Body of pancreas (tissue), 4 donors: ENCODE results near the gene TC2N. TPM values are rescaled to one million over a fixed set of nuclear protein-coding genes. Genes with fewer than 3 reads are reported as not detected.

Experiments used
- ATAC-seq: fragments of 150-250 bp; one replicate; pipeline ENCODE4 v1.9.1; 2016
- DNase-seq, 4 donors: peaks; one replicate each; pipeline ENCODE4 v3.0.0-alpha.2; 2019
- H3K27ac ChIP-seq, 4 donors: fragments of 200-600 bp; sonication (generic); 1 replicate in 3 of 4; 2 replicates in 1 of 4; pipeline versions ENCODE4 v1.5.1 to v1.6.1; 2016 to 2019; ENCODE audit warnings: mild to moderate bottlenecking in 1 of 4, mixed read lengths in 1 of 4, moderate library complexity in 1 of 4
- H3K27me3 ChIP-seq, 2 donors: fragments of 200-600 bp; sonication (generic); one replicate each; pipeline ENCODE4 v1.6.0; 2016; ENCODE audit warnings: mild to moderate bottlenecking in 1 of 2
- H3K36me3 ChIP-seq, 2 donors: fragments of 200-600 bp; sonication (generic); replicated peaks in 1 of 2; 2 replicates each; pipeline ENCODE4 v1.5.1; 2016; ENCODE audit warnings: low read depth in 2 of 2; ENCODE audit not compliant: insufficient read depth in 1 of 2
- H3K4me1 ChIP-seq: fragments of 200-600 bp; sonication (generic); one replicate; pipeline ENCODE4 v1.6.0; 2016
- H3K4me3 ChIP-seq, 2 donors: fragments of 200-600 bp; sonication (generic); 1 replicate in 1 of 2; 2 replicates in 1 of 2; pipeline ENCODE4 v1.5.1; 2016 to 2019
- H3K9me3 ChIP-seq, 3 donors: fragments of 200-600 bp; sonication (generic); 1 replicate in 2 of 3; 2 replicates in 1 of 3; pipeline ENCODE4 v1.5.1; 2016
- POLR2A ChIP-seq, 3 donors: fragments of 450-650 bp; IDR thresholded peaks; one replicate each; pipeline ENCODE4 v1.6.1; 2016; ENCODE audit warnings: antibody characterized with exemption in 3 of 3, mild to moderate bottlenecking in 2 of 3
- WGBS, 2 donors: methylation state at CpG; one replicate each; pipeline ENCODE4 v1.1.5; 2017; 5-methylcytosine and 5-hydroxymethylcytosine counted together
- intact Hi-C: fragments of 100-400 bp; cut with DNase I; formaldehyde crosslinking; loops from one replicate; pipeline ENCODE4 v1.15.1; 2023
- total RNA-seq, 2 donors: library from RNA; depleted of rRNA; stranded (reverse); fragments of >200 nt; gene quantifications; one replicate each; pipeline ENCODE4 v1.1.0, GENCODE V29; 2016
- TF ChIP-seq, protein P1 (sequence below), 7 experiments: fragments of 450-650 bp in 4 of 7; fragments of 200-600 bp in 3 of 7; sonication (generic) in 3 of 7; IDR thresholded peaks; one replicate each; pipeline ENCODE4 v1.5.1; 2016 to 2019; ENCODE audit warnings: antibody characterized with exemption in 7 of 7

The TC2N gene
- total RNA-seq, 2 donors from 2014 or later = 105 to 168 TPM

DNA sequence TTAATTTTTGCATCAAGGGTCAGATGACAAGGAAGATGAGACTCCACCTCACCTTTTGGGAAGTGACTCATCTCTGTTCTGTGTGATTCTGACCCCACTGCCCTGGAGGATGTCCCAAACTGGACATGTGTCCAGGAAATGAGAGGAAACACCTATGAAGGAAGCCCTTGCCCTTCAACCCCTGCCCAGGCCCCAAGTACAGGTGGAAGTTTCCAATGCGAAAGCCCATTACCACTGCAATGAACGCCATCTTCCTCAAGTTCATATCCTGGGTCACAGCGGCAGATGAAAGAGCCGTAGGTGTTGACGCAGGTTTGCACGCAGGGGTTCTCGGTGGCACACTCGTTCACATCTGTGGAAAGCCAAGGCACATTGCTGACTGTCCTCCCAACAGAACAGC, 19.6 kb upstream of the TC2N start:
- Histone ChIP-seq H3K27me3 (no peaks in the 10 kb centered on the region), H3K4me3 (no peak overlapping the region), H3K9me3 (no peaks in the 10 kb centered on the region), H3K27ac (no peak overlapping the region), H3K36me3 (no peaks in the 10 kb centered on the region), H3K4me1 (peaks cover 33% of the 10 kb centered on the region)
- no peak for ATAC-seq
- TF ChIP-seq, protein P1, sequence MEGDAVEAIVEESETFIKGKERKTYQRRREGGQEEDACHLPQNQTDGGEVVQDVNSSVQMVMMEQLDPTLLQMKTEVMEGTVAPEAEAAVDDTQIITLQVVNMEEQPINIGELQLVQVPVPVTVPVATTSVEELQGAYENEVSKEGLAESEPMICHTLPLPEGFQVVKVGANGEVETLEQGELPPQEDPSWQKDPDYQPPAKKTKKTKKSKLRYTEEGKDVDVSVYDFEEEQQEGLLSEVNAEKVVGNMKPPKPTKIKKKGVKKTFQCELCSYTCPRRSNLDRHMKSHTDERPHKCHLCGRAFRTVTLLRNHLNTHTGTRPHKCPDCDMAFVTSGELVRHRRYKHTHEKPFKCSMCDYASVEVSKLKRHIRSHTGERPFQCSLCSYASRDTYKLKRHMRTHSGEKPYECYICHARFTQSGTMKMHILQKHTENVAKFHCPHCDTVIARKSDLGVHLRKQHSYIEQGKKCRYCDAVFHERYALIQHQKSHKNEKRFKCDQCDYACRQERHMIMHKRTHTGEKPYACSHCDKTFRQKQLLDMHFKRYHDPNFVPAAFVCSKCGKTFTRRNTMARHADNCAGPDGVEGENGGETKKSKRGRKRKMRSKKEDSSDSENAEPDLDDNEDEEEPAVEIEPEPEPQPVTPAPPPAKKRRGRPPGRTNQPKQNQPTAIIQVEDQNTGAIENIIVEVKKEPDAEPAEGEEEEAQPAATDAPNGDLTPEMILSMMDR (IDR thresholded peaks at IDR 0.05) = no peak
- TF ChIP-seq POLR2A (IDR thresholded peaks at IDR 0.05) = no peak
- 95 to 98% methylated on average over 5 to 8 of the region's 8 CpGs for WGBS, 2 donors
- peak in 1 of 4 donors; percentile 1 for DNase-seq
- intact Hi-C loops = loop anchor here (10.0 kb wide), 1 partner anchor 52 kb away; no protein-coding TSS in a partner anchor

DNA sequence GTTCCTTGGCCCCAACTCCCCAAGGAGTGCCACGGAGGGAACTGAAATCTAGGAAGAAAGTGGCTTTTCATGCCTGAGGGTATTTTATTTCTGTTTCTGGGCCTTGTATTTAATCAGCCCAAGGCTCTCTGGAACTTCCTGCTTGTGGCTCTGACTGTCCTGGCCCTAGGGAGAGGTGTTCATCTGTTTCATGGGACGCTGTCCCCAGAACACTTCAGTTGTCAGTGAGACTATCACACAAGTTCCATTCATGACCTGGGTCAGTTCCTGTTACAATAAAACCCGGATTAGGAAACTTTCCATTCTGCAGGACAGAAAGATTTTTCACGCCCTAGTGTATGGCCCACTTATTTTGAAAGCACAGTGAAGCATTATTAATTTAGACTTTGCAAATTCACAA, 18.5 kb upstream of the TC2N start:
- 71 to 74% methylated on average over 4 of the region's 4 CpGs for WGBS, 2 donors
- intact Hi-C loops = loop anchor here (10.0 kb wide), 1 partner anchor 51 kb away; no protein-coding TSS in a partner anchor

DNA sequence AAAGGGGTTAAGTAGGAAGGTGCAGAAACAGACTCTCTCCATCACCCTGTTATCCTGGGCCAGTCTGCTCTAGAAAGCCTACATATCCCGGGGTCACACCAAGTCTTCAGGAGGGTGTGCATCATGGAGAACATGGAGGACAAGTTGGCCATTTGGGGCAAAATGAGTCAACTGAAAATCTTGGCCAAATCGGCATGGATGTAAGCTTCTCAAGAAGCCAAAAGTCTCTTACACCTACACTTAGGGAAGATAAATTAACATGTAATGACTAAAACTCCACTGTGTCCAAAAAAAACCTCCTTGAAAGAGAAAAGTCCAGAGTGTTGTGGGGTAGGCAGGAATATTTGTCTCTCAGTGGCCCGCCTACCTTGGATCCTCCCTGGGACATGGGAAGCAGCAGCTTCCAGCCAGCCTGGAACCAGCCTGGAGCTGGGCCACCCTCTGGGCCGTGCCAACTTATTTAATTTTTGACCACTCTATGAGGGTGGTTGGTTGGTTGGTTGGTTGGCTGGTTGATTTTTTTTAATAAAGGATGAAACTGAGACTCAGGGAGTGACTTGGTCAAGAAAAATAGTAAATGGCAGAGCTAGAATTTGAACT, 17.9 kb upstream of the TC2N start:
- ATAC-seq = no peak
- H3K27ac ChIP-seq = peak overlapping the region in 1 of 4 donors; percentile 39
- DNase-seq = no peak

More for the DNA sequence above, 18.5 kb upstream of the TC2N start:
- DNase-seq = peak in 1 of 4 donors; percentile 1
- no peak for ATAC-seq
- Histone ChIP-seq H3K36me3 (no peaks in the 10 kb centered on the region), H3K27me3 (no peaks in the 10 kb centered on the region), H3K27ac (no peak overlapping the region), H3K4me3 (no peak overlapping the region), H3K9me3 (no peaks in the 10 kb centered on the region), H3K4me1 (peaks cover 28% of the 10 kb centered on the region)
- TF ChIP-seq POLR2A (IDR thresholded peaks at IDR 0.05) = no peak
- TF ChIP-seq, protein P1 (IDR thresholded peaks at IDR 0.05) = no peak

DNA sequence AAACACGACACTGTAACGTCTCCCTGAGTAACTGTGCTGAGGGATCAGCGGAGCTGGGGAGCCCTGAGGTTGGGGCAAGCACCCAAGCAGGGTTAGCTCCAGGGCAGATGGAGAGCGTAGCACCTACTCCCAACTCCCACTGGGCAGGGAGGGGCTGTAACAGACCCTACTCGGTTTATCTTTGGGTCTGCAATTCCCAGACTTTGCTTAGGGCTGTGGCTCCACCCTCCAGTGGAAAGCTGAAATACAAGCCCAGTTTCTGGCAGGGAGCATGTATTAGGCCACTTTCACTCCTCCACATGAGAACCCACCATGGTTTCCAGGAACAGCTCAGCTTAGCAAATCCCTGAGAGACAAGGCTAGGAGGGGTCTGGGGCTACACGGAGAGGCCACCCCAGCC, 17.3 kb upstream of the TC2N start:
- no peaks in the 10 kb centered on the region for H3K36me3 ChIP-seq
- H3K4me1 ChIP-seq = peaks cover 28% of the 10 kb centered on the region
- DNase-seq = no peak
- H3K9me3 ChIP-seq = no peaks in the 10 kb centered on the region
- no peaks in the 10 kb centered on the region for H3K27me3 ChIP-seq
- WGBS, 2 donors = 75 to 79% methylated on average over 5 to 6 of the region's 6 CpGs
- no peak overlapping the region for H3K4me3 ChIP-seq
- no peak for TF ChIP-seq POLR2A (IDR thresholded peaks at IDR 0.05)
- TF ChIP-seq, protein P1 (IDR thresholded peaks at IDR 0.05) = no peak
- no peak for ATAC-seq
- peak overlapping the region in 2 of 4 donors; percentile 5 to 39 for H3K27ac ChIP-seq
- intact Hi-C loops = loop anchor here (10.0 kb wide), 1 partner anchor 50 kb away; no protein-coding TSS in a partner anchor

More for the DNA sequence above, 17.9 kb upstream of the TC2N start:
- Histone ChIP-seq H3K9me3 (no peaks in the 10 kb centered on the region), H3K36me3 (no peaks in the 10 kb centered on the region), H3K4me1 (peaks cover 28% of the 10 kb centered on the region), H3K27me3 (no peaks in the 10 kb centered on the region), H3K4me3 (no peak overlapping the region)
- TF ChIP-seq POLR2A (IDR thresholded peaks at IDR 0.05) = no peak
- TF ChIP-seq, protein P1 (IDR thresholded peaks at IDR 0.05) = no peak
- WGBS, 2 donors = 91 to 99% methylated on average over 4 of the region's 4 CpGs
- intact Hi-C loops = loop anchor here (10.0 kb wide), 1 partner anchor 50 kb away; no protein-coding TSS in a partner anchor

DNA sequence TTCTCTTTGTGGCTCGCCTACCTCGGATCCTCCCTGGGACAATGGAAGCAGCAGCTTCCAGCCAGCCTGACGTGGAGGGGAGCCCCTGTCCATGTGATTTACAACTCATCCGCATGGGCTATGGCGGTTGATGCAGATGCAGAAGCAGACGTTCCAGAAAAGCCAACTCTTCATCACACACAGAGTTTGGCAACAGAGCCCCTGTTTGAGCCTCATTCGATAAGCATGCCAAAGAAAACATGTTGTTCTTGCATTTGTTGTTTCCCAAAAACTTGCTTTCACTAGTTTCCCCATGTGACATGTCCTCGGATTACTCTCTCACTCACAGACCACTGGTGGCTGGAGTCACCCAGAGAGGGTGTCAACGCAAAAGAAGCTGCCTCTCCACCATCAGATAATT, 16.4 kb upstream of the TC2N start:
- peak; percentile 34 for ATAC-seq
- WGBS, 2 donors = 88 to 94% methylated on average over 9 of the region's 9 CpGs
- TF ChIP-seq, protein P1 (IDR thresholded peaks at IDR 0.05) = no peak
- TF ChIP-seq POLR2A (IDR thresholded peaks at IDR 0.05) = no peak
- no peaks in the 10 kb centered on the region for H3K27me3 ChIP-seq
- no peaks in the 10 kb centered on the region for H3K36me3 ChIP-seq
- no peaks in the 10 kb centered on the region for H3K9me3 ChIP-seq
- H3K4me1 ChIP-seq = peaks cover 27% of the 10 kb centered on the region
- no peak overlapping the region for H3K4me3 ChIP-seq
- peak in 1 of 4 donors; percentile 32 for DNase-seq
- intact Hi-C loops = loop anchor here (10.0 kb wide), 1 partner anchor 49 kb away; no protein-coding TSS in a partner anchor
- no peak overlapping the region for H3K27ac ChIP-seq
